Skeletal muscle tissue (tissue), 4 donors: ENCODE results near the gene TMEM86B. TPM values are rescaled to one million over a fixed set of nuclear protein-coding genes. Genes with fewer than 3 reads are reported as not detected.

Source experiments
- H3K27ac ChIP-seq: one replicate; pipeline ENCODE4 v1.7.0; 2013; ENCODE audit warnings: mild to moderate bottlenecking, low read depth, low read length, inconsistent platforms
- H3K27me3 ChIP-seq, 3 donors: one replicate each; pipeline ENCODE4 v1.7.0; 2013; ENCODE audit warnings: low read length in 3 of 3; ENCODE audit not compliant: control insufficient read depth in 3 of 3, insufficient read depth in 3 of 3
- H3K36me3 ChIP-seq, 3 donors: one replicate each; pipeline ENCODE4 v1.7.0; 2013; ENCODE audit warnings: low read length in 3 of 3; ENCODE audit not compliant: control insufficient read depth in 3 of 3, insufficient read depth in 3 of 3
- H3K4me1 ChIP-seq, 3 donors: one replicate each; pipeline ENCODE4 v1.7.0; 2013; ENCODE audit warnings: low read length in 3 of 3, mild to moderate bottlenecking in 3 of 3; ENCODE audit not compliant: control insufficient read depth in 3 of 3, insufficient read depth in 3 of 3
- H3K4me3 ChIP-seq, 3 donors: one replicate each; pipeline ENCODE4 v1.7.0; 2013; ENCODE audit warnings: low read length in 3 of 3
- H3K9ac ChIP-seq, 3 donors: one replicate each; pipeline ENCODE4 v1.7.0; 2013; ENCODE audit warnings: low read length in 3 of 3, mild to moderate bottlenecking in 3 of 3, moderate library complexity in 2 of 3, low read depth in 1 of 3
- H3K9me3 ChIP-seq, 3 donors: one replicate each; pipeline ENCODE4 v1.7.0; 2013; ENCODE audit warnings: low read length in 3 of 3; ENCODE audit not compliant: control insufficient read depth in 3 of 3
- total RNA-seq: library from RNA; depleted of rRNA; stranded (reverse); fragments of >200 nt; gene quantifications from one replicate; pipeline ENCODE4 v1.2.3, GENCODE V29; 2014
- donor health status: Osteomylitis.

TMEM86B gene, protein sequence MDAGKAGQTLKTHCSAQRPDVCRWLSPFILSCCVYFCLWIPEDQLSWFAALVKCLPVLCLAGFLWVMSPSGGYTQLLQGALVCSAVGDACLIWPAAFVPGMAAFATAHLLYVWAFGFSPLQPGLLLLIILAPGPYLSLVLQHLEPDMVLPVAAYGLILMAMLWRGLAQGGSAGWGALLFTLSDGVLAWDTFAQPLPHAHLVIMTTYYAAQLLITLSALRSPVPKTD
- 0.52 TPM for total RNA-seq

DNA sequence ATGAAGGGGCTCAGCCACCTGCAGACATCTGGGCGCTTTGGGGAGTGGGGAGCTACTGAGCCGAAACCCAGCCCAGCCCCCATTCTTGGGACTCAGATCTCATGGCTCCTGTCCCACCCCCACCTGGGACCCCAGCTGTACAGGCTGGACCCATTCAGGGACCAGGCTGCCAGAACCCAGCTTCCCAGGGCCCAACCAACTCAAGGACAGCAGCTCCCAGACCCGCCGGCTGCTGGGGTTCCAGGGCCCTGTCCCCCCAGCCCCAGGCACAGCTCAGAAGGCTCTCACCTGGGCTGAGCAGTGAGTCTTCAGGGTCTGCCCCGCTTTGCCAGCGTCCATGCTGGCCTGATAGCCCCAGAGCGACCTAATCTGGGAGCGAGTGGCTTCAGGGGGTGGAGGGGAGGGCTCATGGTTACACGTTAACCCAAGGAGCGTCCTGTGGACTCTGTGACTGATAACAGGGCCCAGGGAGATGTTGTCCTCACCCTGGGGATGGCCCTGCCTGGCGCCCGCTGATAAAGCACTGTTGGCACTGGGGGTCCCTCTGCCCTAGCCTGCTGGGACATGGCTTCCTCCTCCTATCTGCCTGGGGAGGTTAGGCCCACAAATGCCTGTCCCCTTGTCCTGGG lies at the start of gene TMEM86B:
Gene TMEM86B (minus strand): TSS at position 361 of the 629 bp plus-strand sequence. CDS start 22 bp downstream, at position 339.
- H3K36me3 ChIP-seq = peaks cover 34 to 50% (median 47%) of the 10 kb centered on the region in 3 donors
- no peak within 1 kb of the TSS for H3K27ac ChIP-seq
- H3K27me3 ChIP-seq = no peaks in the 10 kb centered on the region

DNA sequence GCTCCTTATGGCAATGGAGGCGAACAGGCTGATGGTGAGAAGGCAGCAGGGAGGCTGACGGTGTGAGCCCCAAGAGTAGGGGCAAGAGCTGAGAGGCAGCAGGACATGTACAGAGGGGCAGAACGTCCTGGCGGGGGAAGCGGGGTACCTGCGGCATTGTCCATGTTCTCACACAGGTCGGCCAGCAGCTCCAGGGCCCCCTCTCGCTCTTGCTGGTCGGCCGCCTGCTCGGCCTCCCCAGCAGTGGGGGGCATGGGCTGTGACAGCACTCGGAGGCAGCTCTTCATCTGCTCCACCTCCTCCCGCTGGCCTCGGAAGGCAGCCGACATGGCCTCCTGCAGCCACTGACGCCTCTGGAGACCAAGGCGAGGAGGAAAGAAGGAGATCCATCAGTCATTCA lies 48.9 kb upstream of the TMEM86B start:
- Histone ChIP-seq H3K27ac (no peak overlapping the region), H3K9me3 (no peaks in the 10 kb centered on the region), H3K27me3 (peaks cover 0 to 3% (median 2%) of the 10 kb centered on the region in 3 donors), H3K4me1 (peaks cover 8 to 15% (median 12%) of the 10 kb centered on the region in 3 donors), H3K9ac (no peak overlapping the region), H3K36me3 (peaks cover 29 to 42% (median 35%) of the 10 kb centered on the region in 3 donors), H3K4me3 (no peak overlapping the region)

More for the DNA sequence above, at the start of gene TMEM86B:
- Histone ChIP-seq H3K9me3 (no peaks in the 10 kb centered on the region), H3K9ac (no peak within 1 kb of the TSS), H3K4me1 (no peaks in the 10 kb centered on the region), H3K4me3 (no peak within 1 kb of the TSS)

GRCh38 chr19:55276720-55277430 lies 48.3 kb upstream of the TMEM86B start:
- Histone ChIP-seq H3K9me3 (no peaks in the 10 kb centered on the region), H3K27ac (no peak overlapping the region), H3K27me3 (no peaks in the 10 kb centered on the region), H3K36me3 (peaks cover 34 to 45% (median 39%) of the 10 kb centered on the region in 3 donors), H3K4me3 (no peak overlapping the region), H3K4me1 (peaks cover 8 to 15% (median 12%) of the 10 kb centered on the region in 3 donors), H3K9ac (no peak overlapping the region)

DNA sequence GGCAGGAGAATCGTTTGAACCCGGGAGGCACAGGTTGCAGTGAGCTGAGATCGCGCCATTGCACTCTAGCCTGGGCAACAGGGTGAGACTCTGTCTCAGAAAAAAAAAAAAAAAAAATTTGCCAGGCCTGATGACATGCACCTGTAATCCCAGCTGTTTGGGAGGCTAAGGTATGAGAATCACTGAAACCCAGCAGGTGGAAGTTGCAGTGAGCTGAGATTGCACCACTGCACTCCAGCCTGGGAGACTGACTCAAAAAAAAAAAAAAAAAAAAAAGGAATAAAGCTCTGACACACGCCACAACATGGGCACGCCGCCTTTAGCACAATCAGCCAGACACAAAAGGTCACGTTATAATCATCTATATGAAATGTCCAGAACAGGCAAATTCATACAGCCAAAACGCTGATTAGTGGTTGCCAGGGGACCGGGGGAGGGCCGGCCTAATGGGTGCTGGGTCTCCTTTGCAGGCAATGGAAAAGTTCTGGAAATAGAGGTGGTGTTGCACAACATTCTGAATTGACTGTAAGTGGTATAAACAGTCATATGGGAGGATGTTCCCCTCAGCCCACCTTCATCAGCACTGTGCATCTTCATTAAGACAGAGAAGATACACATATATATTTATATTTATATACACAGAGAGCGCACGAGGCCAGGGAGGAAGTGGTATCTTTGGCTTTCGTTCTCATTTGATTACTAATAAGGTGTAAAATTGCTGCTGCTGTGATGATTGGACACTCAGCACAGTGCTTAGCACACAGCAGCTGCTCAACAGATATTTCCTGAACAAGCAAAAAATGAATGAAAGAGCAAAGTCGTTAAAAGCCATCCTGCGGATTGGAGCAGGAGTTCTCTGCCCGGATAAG lies 47.5 kb upstream of the TMEM86B start:
- Histone ChIP-seq H3K36me3 (peaks cover 36 to 45% (median 42%) of the 10 kb centered on the region in 3 donors), H3K27me3 (no peaks in the 10 kb centered on the region), H3K9ac (no peak overlapping the region)

DNA sequence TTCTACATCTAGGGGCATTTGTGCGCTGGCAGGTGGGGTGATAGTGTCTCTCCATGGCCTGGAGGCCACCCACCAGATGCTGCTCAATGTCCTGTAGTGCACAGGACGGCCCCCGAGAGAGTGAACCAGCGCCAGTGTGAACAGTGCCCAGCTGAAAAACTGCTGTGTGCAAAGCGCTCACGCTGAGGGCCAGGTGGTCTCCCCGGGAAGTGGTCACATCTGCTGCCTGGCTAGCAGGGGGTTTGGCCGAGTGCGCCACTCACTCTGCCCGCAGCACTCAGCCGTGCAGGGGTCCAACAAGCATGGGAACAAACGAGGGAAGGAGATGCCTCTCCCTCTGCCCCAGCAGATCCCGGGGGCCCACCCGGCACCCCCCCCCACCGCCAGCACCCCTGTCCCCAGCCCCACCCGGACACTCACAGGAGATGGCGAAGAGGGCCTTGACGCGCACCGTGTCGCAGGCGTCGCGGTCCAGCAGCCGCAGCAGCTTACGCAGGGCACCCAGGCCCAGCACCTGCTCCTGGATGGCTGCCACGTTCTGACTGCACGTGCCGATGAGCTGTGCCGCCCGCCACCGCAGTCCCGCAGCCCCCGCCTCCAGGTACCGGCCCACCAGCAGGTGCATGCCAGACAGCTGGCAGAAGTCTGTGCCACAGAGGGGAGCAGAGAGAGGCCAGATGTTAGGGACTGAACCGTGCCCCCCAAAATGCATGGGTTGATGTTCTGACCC lies 45.6 kb upstream of the TMEM86B start:
- Histone ChIP-seq H3K9me3 (no peaks in the 10 kb centered on the region), H3K4me1 (peaks cover 3 to 4% (median 4%) of the 10 kb centered on the region in 3 donors), H3K27ac (no peak overlapping the region), H3K9ac (no peak overlapping the region), H3K27me3 (no peaks in the 10 kb centered on the region), H3K36me3 (peaks cover 44 to 53% (median 51%) of the 10 kb centered on the region in 3 donors), H3K4me3 (no peak overlapping the region)

More for the DNA sequence above, 47.5 kb upstream of the TMEM86B start:
- Histone ChIP-seq H3K9me3 (no peaks in the 10 kb centered on the region), H3K27ac (no peak overlapping the region), H3K4me3 (no peak overlapping the region), H3K4me1 (peaks cover 8 to 15% (median 12%) of the 10 kb centered on the region in 3 donors)

DNA sequence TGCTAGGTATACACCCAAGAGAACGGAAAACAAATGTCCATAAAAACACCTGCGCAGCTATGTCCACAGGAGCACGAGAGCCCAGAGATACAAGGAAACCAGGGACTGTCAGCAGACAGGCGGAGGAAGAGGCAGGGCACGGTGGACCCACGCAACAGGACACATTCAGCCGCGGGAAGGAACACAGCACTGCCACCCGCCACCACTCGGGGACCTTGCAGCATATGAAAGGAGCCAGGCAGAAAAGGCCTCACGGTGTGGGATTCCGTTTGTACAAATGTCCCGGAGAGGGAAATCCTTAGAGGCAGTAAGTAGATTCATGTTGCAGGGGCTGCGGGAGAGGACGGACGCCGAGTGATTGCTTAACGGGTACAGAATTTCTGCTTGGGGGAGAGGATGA lies 43.6 kb upstream of the TMEM86B start:
- H3K27me3 ChIP-seq = no peaks in the 10 kb centered on the region
- H3K27ac ChIP-seq = no peak overlapping the region
- H3K9me3 ChIP-seq = no peaks in the 10 kb centered on the region
- H3K4me1 ChIP-seq = no peaks in the 10 kb centered on the region
- H3K36me3 ChIP-seq = peaks cover 37 to 45% (median 42%) of the 10 kb centered on the region in 3 donors
- H3K4me3 ChIP-seq = no peak overlapping the region
- H3K9ac ChIP-seq = no peak overlapping the region

GRCh38 chr19:55270172-55270942 lies 41.8 kb upstream of the TMEM86B start:
- H3K4me1 ChIP-seq = no peaks in the 10 kb centered on the region
- H3K36me3 ChIP-seq = peaks cover 31 to 39% (median 35%) of the 10 kb centered on the region in 3 donors
- H3K27me3 ChIP-seq = no peaks in the 10 kb centered on the region
- H3K27ac ChIP-seq = no peak overlapping the region
- H3K9me3 ChIP-seq = no peaks in the 10 kb centered on the region
- H3K9ac ChIP-seq = no peak overlapping the region
- H3K4me3 ChIP-seq = no peak overlapping the region

GRCh38 chr19:55269299-55269698 lies 40.7 kb upstream of the TMEM86B start:
- Histone ChIP-seq H3K9ac (no peak overlapping the region), H3K36me3 (peaks cover 24 to 32% (median 27%) of the 10 kb centered on the region in 3 donors), H3K4me1 (no peaks in the 10 kb centered on the region), H3K27ac (no peak overlapping the region), H3K9me3 (no peaks in the 10 kb centered on the region), H3K27me3 (no peaks in the 10 kb centered on the region), H3K4me3 (no peak overlapping the region)
